Measurements from ENCODE around the gene XKR8.
A peak's percentile ranks its signal among the peaks of the same experiment; 100 is the strongest.

Gene XKR8

DNA sequence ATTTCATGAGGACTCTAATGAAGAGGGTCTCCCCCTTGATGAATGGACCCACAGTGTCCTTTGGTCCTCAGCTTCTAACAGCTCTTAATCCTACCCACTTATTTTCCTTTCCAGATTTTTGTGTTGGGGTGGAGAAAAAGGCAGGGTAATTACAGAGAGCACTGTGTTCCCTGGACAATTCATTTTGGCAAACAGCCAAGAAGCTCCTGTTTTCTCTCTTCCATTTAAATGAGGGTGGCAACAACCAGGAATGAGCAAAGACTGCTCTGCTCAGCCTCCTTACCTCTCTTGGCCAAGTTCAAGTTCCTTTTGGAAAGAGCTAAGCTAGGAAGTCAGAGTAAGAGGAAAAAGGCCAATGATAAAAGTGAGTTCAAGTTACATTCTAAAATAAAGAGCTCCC is 11.9 kb downstream of the XKR8 start:
- Histone ChIP-seq H3K9ac (ENCODE audit: low read length) (no peak overlapping the region), H3K23ac (ENCODE audit: low read length) (no peak overlapping the region), H3K18ac (ENCODE audit: low read length) (no peak overlapping the region), H3K4me1 (ENCODE audit: control insufficient read depth, low read depth, low read length) (no peaks in the 10 kb centered on the region), H2AK5ac (ENCODE audit: low read length) (no peak overlapping the region), H3K4me3 (ENCODE audit: low read length) (no peak overlapping the region), H3K56ac (ENCODE audit: low read length) (no peak overlapping the region), H2BK5ac (ENCODE audit: low read length) (no peak overlapping the region), H3K79me1 (ENCODE audit: low read length) (no peaks in the 10 kb centered on the region), H2BK120ac (ENCODE audit: low read depth, low read length) (no peak overlapping the region), H3K27me3 (ENCODE audit: insufficient read depth, low read length, poor library complexity) (no peaks in the 10 kb centered on the region), H3K27ac (ENCODE audit: low read depth, low read length) (no peak overlapping the region), H2BK15ac (replicated peaks; ENCODE audit: low read depth) (no peak overlapping the region), H3K4me2 (ENCODE audit: low read length) (no peak overlapping the region), H3K79me2 (ENCODE audit: control insufficient read depth, insufficient read depth, low read length) (no peaks in the 10 kb centered on the region), H4K8ac (ENCODE audit: low read depth, low read length) (no peak overlapping the region), H3K4ac (ENCODE audit: low read depth, low read length) (no peak overlapping the region), H3K36me3 (ENCODE audit: control insufficient read depth, insufficient read depth, low read length) (no peaks in the 10 kb centered on the region), H4K5ac (ENCODE audit: low read length) (no peak overlapping the region)
- no peak for DNase-seq

DNA sequence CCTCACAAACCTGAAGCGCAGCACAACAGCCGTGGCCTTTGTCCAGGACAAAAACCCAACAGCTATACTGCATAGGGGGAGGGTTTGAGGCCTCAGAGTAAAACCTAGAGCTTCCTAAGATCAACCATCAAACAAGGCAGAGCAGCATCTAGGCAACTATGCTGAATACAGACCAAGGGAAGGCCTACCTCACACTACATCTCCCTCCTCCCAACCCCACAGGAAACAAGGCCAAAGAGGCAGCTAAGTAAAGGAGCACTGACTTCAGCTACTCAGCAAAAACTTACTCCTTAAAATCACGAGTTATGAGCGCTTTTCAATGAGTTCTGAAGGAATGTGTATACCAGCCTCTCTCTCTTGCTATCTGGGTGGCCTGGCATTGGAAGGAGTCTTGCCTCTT is 12.4 kb downstream of the XKR8 start:
- H3K18ac ChIP-seq (ENCODE audit: low read length): no peak overlapping the region
- no peak overlapping the region for H4K5ac ChIP-seq (ENCODE audit: low read length)
- H3K56ac ChIP-seq (ENCODE audit: low read length): no peak overlapping the region
- no peak overlapping the region for H3K4ac ChIP-seq (ENCODE audit: low read depth, low read length)
- H3K4me3 ChIP-seq (ENCODE audit: low read length): no peak overlapping the region
- H3K4me1 ChIP-seq (ENCODE audit: control insufficient read depth, low read depth, low read length): no peaks in the 10 kb centered on the region
- no peak overlapping the region for H3K27ac ChIP-seq (ENCODE audit: low read depth, low read length)
- DNase-seq: no peak
- no peak overlapping the region for H3K23ac ChIP-seq (ENCODE audit: low read length)
- no peaks in the 10 kb centered on the region for H3K79me1 ChIP-seq (ENCODE audit: low read length)
- H2BK5ac ChIP-seq (ENCODE audit: low read length): no peak overlapping the region
- no peak overlapping the region for H3K9ac ChIP-seq (ENCODE audit: low read length)
- H3K4me2 ChIP-seq (ENCODE audit: low read length): no peak overlapping the region
- no peak overlapping the region for H2BK120ac ChIP-seq (ENCODE audit: low read depth, low read length)
- no CpG with 5 or more reads among the region's 4 CpGs for WGBS (ENCODE audit: extremely low coverage, insufficient coverage, low lambda C conversion rate)
- no peaks in the 10 kb centered on the region for H3K27me3 ChIP-seq (ENCODE audit: insufficient read depth, low read length, poor library complexity)
- no peaks in the 10 kb centered on the region for H3K79me2 ChIP-seq (ENCODE audit: control insufficient read depth, insufficient read depth, low read length)
- no peak overlapping the region for H2BK15ac ChIP-seq (replicated peaks; ENCODE audit: low read depth)
- no peak overlapping the region for H4K8ac ChIP-seq (ENCODE audit: low read depth, low read length)
- H3K36me3 ChIP-seq (ENCODE audit: control insufficient read depth, insufficient read depth, low read length): no peaks in the 10 kb centered on the region
- H2AK5ac ChIP-seq (ENCODE audit: low read length): no peak overlapping the region

DNA sequence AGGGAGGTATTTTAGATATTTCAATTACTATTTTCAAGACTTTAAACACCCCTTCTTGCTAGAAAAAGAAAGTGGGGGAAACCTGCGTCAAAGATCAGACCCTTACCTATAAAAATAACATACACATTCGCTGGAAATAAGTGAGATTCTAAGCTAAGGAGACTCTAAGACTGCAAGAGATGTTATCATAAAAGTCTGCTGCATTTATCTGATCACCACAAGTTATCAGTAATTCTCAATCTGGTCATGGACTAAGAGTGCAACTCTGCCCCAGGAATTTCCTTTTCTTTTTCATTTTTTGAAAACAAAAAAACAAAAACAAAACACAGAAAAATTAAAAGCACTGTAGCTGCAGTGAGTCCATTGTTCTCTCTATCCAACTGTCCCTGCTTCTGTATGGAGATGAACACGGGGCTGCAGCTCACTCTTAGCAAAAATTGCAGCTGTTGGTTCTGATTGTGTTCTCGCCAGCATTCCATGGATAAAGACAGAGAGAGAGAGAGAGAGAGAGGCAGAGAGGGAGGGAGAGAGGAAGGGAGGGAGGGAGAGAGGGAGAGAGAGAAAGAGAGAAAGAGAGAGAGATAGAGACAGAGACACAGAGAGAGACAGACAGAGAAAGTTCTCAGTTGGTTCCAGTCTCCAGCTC is 14.1 kb downstream of the XKR8 start:
- no peaks in the 10 kb centered on the region for H3K27me3 ChIP-seq (ENCODE audit: insufficient read depth, low read length, poor library complexity)
- no peaks in the 10 kb centered on the region for H3K36me3 ChIP-seq (ENCODE audit: control insufficient read depth, insufficient read depth, low read length)
- H3K79me1 ChIP-seq (ENCODE audit: low read length): no peaks in the 10 kb centered on the region
- no peak overlapping the region for H2BK120ac ChIP-seq (ENCODE audit: low read depth, low read length)
- H3K79me2 ChIP-seq (ENCODE audit: control insufficient read depth, insufficient read depth, low read length): no peaks in the 10 kb centered on the region
- no peak overlapping the region for H3K23ac ChIP-seq (ENCODE audit: low read length)
- DNase-seq: no peak
- H4K8ac ChIP-seq (ENCODE audit: low read depth, low read length): no peak overlapping the region
- H3K18ac ChIP-seq (ENCODE audit: low read length): no peak overlapping the region
- H4K5ac ChIP-seq (ENCODE audit: low read length): no peak overlapping the region
- H3K56ac ChIP-seq (ENCODE audit: low read length): no peak overlapping the region
- no peak overlapping the region for H2AK5ac ChIP-seq (ENCODE audit: low read length)
- WGBS (ENCODE audit: extremely low coverage, insufficient coverage, low lambda C conversion rate): no CpG with 5 or more reads among the region's 4 CpGs
- H3K4ac ChIP-seq (ENCODE audit: low read depth, low read length): no peak overlapping the region
- no peak overlapping the region for H3K4me3 ChIP-seq (ENCODE audit: low read length)
- no peak overlapping the region for H2BK5ac ChIP-seq (ENCODE audit: low read length)
- H3K4me2 ChIP-seq (ENCODE audit: low read length): no peak overlapping the region
- no peak overlapping the region for H3K27ac ChIP-seq (ENCODE audit: low read depth, low read length)
- no peak overlapping the region for H2BK15ac ChIP-seq (replicated peaks; ENCODE audit: low read depth)
- no peak overlapping the region for H3K9ac ChIP-seq (ENCODE audit: low read length)
- no peaks in the 10 kb centered on the region for H3K4me1 ChIP-seq (ENCODE audit: control insufficient read depth, low read depth, low read length)

DNA sequence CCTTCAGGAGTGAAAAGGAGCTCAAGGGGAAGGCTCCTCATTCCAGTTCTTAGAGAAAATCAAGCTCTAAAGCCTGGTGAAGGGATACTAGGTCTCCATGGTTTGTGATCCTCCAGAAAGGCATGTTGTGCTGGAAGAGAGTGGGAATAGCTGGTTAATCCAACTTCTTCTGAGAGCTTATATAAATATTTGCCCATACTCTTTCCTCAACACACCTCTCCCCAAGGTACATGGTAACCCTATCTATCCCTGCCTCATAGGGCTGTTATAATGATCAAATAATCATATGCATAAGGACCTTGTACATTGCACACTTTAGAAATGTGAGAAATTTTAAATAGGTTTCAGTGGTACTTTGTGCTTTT is 14.6 kb downstream of the XKR8 start:
- Histone ChIP-seq H3K18ac (ENCODE audit: low read length) (no peak overlapping the region), H3K56ac (ENCODE audit: low read length) (no peak overlapping the region), H3K27me3 (ENCODE audit: insufficient read depth, low read length, poor library complexity) (no peaks in the 10 kb centered on the region), H3K4me1 (ENCODE audit: control insufficient read depth, low read depth, low read length) (no peaks in the 10 kb centered on the region), H2BK120ac (ENCODE audit: low read depth, low read length) (no peak overlapping the region), H3K79me2 (ENCODE audit: control insufficient read depth, insufficient read depth, low read length) (no peaks in the 10 kb centered on the region), H3K9ac (ENCODE audit: low read length) (no peak overlapping the region), H3K4me3 (ENCODE audit: low read length) (no peak overlapping the region), H3K23ac (ENCODE audit: low read length) (no peak overlapping the region), H2BK5ac (ENCODE audit: low read length) (no peak overlapping the region), H3K79me1 (ENCODE audit: low read length) (no peaks in the 10 kb centered on the region), H2BK15ac (replicated peaks; ENCODE audit: low read depth) (no peak overlapping the region), H3K27ac (ENCODE audit: low read depth, low read length) (no peak overlapping the region), H4K8ac (ENCODE audit: low read depth, low read length) (no peak overlapping the region), H4K5ac (ENCODE audit: low read length) (no peak overlapping the region), H3K4me2 (ENCODE audit: low read length) (no peak overlapping the region), H3K36me3 (ENCODE audit: control insufficient read depth, insufficient read depth, low read length) (no peaks in the 10 kb centered on the region), H2AK5ac (ENCODE audit: low read length) (no peak overlapping the region), H3K4ac (ENCODE audit: low read depth, low read length) (no peak overlapping the region)
- no peak for DNase-seq

GRCh38 chr1:27979151-27979858 is 19.5 kb downstream of the XKR8 start:
- H2BK120ac ChIP-seq (ENCODE audit: low read depth, low read length): no peak overlapping the region
- H4K8ac ChIP-seq (ENCODE audit: low read depth, low read length): no peak overlapping the region
- no peak overlapping the region for H3K23ac ChIP-seq (ENCODE audit: low read length)
- no CpG with 5 or more reads among the region's 1 CpG for WGBS (ENCODE audit: extremely low coverage, insufficient coverage, low lambda C conversion rate)
- H3K9ac ChIP-seq (ENCODE audit: low read length): no peak overlapping the region
- H3K79me2 ChIP-seq (ENCODE audit: control insufficient read depth, insufficient read depth, low read length): no peaks in the 10 kb centered on the region
- no peak overlapping the region for H3K27ac ChIP-seq (ENCODE audit: low read depth, low read length)
- H3K79me1 ChIP-seq (ENCODE audit: low read length): no peaks in the 10 kb centered on the region
- H2BK5ac ChIP-seq (ENCODE audit: low read length): no peak overlapping the region
- no peak overlapping the region for H3K56ac ChIP-seq (ENCODE audit: low read length)
- H3K36me3 ChIP-seq (ENCODE audit: control insufficient read depth, insufficient read depth, low read length): no peaks in the 10 kb centered on the region
- H3K18ac ChIP-seq (ENCODE audit: low read length): no peak overlapping the region
- no peak overlapping the region for H3K4me3 ChIP-seq (ENCODE audit: low read length)
- H3K27me3 ChIP-seq (ENCODE audit: insufficient read depth, low read length, poor library complexity): no peaks in the 10 kb centered on the region
- H2BK15ac ChIP-seq (replicated peaks; ENCODE audit: low read depth): no peak overlapping the region
- H2AK5ac ChIP-seq (ENCODE audit: low read length): no peak overlapping the region
- DNase-seq: peak; percentile 59
- no peak overlapping the region for H3K4me2 ChIP-seq (ENCODE audit: low read length)
- no peak overlapping the region for H4K5ac ChIP-seq (ENCODE audit: low read length)
- no peaks in the 10 kb centered on the region for H3K4me1 ChIP-seq (ENCODE audit: control insufficient read depth, low read depth, low read length)
- no peak overlapping the region for H3K4ac ChIP-seq (ENCODE audit: low read depth, low read length)

- no peak for DNase-seq
- H2BK5ac ChIP-seq (ENCODE audit: low read length): no peak overlapping the region
- no peak overlapping the region for H3K56ac ChIP-seq (ENCODE audit: low read length)
- no peak overlapping the region for H3K4me3 ChIP-seq (ENCODE audit: low read length)
- no peak overlapping the region for H2AK5ac ChIP-seq (ENCODE audit: low read length)
- H3K79me2 ChIP-seq (ENCODE audit: control insufficient read depth, insufficient read depth, low read length): no peaks in the 10 kb centered on the region
- WGBS (ENCODE audit: extremely low coverage, insufficient coverage, low lambda C conversion rate): no CpG with 5 or more reads among the region's 2 CpGs
- H2BK15ac ChIP-seq (replicated peaks; ENCODE audit: low read depth): no peak overlapping the region
- no peak overlapping the region for H3K18ac ChIP-seq (ENCODE audit: low read length)
- H3K4ac ChIP-seq (ENCODE audit: low read depth, low read length): no peak overlapping the region
- H3K4me2 ChIP-seq (ENCODE audit: low read length): no peak overlapping the region
- H4K5ac ChIP-seq (ENCODE audit: low read length): no peak overlapping the region
- H2BK120ac ChIP-seq (ENCODE audit: low read depth, low read length): no peak overlapping the region
- H3K79me1 ChIP-seq (ENCODE audit: low read length): no peaks in the 10 kb centered on the region
- H3K27ac ChIP-seq (ENCODE audit: low read depth, low read length): no peak overlapping the region
- H3K27me3 ChIP-seq (ENCODE audit: insufficient read depth, low read length, poor library complexity): no peaks in the 10 kb centered on the region
- no peak overlapping the region for H3K23ac ChIP-seq (ENCODE audit: low read length)
- H3K9ac ChIP-seq (ENCODE audit: low read length): no peak overlapping the region
- H3K4me1 ChIP-seq (ENCODE audit: control insufficient read depth, low read depth, low read length): no peaks in the 10 kb centered on the region
- H4K8ac ChIP-seq (ENCODE audit: low read depth, low read length): no peak overlapping the region
- H3K36me3 ChIP-seq (ENCODE audit: control insufficient read depth, insufficient read depth, low read length): no peaks in the 10 kb centered on the region
These were observed 20.1 kb downstream of the XKR8 start for GRCh38 chr1:27979859-27980201.

Measured in mesendoderm (in vitro differentiated cells).